Left forelimb (tissue), 1 donor: Measurements from ENCODE around the gene TMEM215.
"Not testable (repeated sequence)": the region's sequence is repeated elsewhere in the genome, so short reads cannot be mapped to it uniquely, and the experiment has no call there.

Source experiments
- DNase-seq: peaks from one replicate; pipeline ENCODE4 v3.0.0-alpha.2; 2018; ENCODE audit warnings: low spot score

TMEM215 gene

GRCh38 chr9:32783168-32783891, at the start of gene TMEM215:
TMEM215 (plus strand) TSS chr9:32783540; CDS start chr9:32784184, 644 bp downstream.
- DNase-seq = no peak

GRCh38 chr9:32735476-32735875, 47.9 kb upstream of the TMEM215 start:
- no peak for DNase-seq

- DNase-seq = no peak
These were observed 46.0 kb upstream of the TMEM215 start for GRCh38 chr9:32737378-32737777.

- DNase-seq = no peak
These were observed 44.7 kb upstream of the TMEM215 start for GRCh38 chr9:32738501-32739172.

- DNase-seq = no peak
These were observed 41.6 kb upstream of the TMEM215 start for GRCh38 chr9:32741706-32742105.

GRCh38 chr9:32742296-32742695, 41.0 kb upstream of the TMEM215 start:
- DNase-seq = no peak

- DNase-seq = no peak
These were observed 35.3 kb upstream of the TMEM215 start for GRCh38 chr9:32748013-32748412.

- no peak for DNase-seq
These were observed 27.6 kb upstream of the TMEM215 start for GRCh38 chr9:32755730-32756129.

GRCh38 chr9:32764139-32764538, 19.2 kb upstream of the TMEM215 start:
- DNase-seq = no peak

GRCh38 chr9:32775283-32775682, 8.1 kb upstream of the TMEM215 start:
- no peak for DNase-seq

- no peak for DNase-seq
These were observed 7.1 kb upstream of the TMEM215 start for GRCh38 chr9:32776201-32776600.

GRCh38 chr9:32782476-32783167, 718 bp upstream of the TMEM215 start:
- DNase-seq = no peak

- DNase-seq = no peak
These were observed 4.5 kb downstream of the TMEM215 start for GRCh38 chr9:32787816-32788215.

- DNase-seq = not testable (repeated sequence)
These were observed 12.7 kb downstream of the TMEM215 start for GRCh38 chr9:32796015-32796414.

- DNase-seq = no peak
These were observed 18.2 kb downstream of the TMEM215 start for GRCh38 chr9:32801530-32801929.

- no peak for DNase-seq
These were observed 23.9 kb downstream of the TMEM215 start for GRCh38 chr9:32807217-32807616.

GRCh38 chr9:32811246-32811645, 27.9 kb downstream of the TMEM215 start:
- DNase-seq = no peak

GRCh38 chr9:32820322-32820721, 37.0 kb downstream of the TMEM215 start:
- DNase-seq = no peak

GRCh38 chr9:32823101-32823500, 39.8 kb downstream of the TMEM215 start:
- no peak for DNase-seq

- DNase-seq = no peak
These were observed 40.2 kb downstream of the TMEM215 start for GRCh38 chr9:32823551-32823950.

GRCh38 chr9:32825203-32825602, 41.9 kb downstream of the TMEM215 start:
- DNase-seq = no peak

GRCh38 chr9:32828861-32829260, 45.5 kb downstream of the TMEM215 start:
- DNase-seq = no peak

- no peak for DNase-seq
These were observed 49.0 kb downstream of the TMEM215 start for GRCh38 chr9:32832346-32832745.
